ENCODE results near the gene CKMT1B. TPM values are rescaled to one million over a fixed set of nuclear protein-coding genes. Genes with fewer than 3 reads are reported as not detected.
"Not testable (repeated sequence)": the region's sequence is repeated elsewhere in the genome, so short reads cannot be mapped to it uniquely, and the experiment has no call there.

CKMT1B gene
- total RNA-seq, 1 donor: not detected

DNA sequence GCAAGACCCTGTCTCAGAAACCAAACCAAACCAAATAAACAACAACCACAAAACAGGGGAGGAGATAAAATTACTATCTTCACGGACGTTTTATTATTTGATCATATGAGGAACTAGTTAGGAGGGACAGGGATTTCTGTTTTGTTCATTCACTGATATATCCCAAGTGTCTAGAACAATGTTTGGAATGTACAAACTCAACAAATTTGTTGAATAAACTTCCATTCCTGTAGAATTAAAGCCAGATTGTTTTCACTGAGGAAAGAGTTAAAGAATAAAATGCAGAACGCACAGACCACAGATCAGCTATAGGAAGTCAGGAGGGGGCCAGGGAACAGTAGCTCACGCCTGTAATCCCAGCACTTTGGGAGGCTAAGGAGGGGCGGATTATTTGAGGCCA, 31.3 kb downstream of the CKMT1B start:
- Histone ChIP-seq H3K27me3 (ENCODE audit: insufficient read depth, low read length) (peaks cover 1% of the 10 kb centered on the region), H4K20me1 (ENCODE audit: insufficient read depth, low read length) (no peaks in the 10 kb centered on the region), H3K4me1 (ENCODE audit: insufficient read depth, low read length) (no peaks in the 10 kb centered on the region), H3K4me2 (ENCODE audit: insufficient read depth, low read length) (no peak overlapping the region), H3K9me3 (ENCODE audit: low read depth, low read length) (no peaks in the 10 kb centered on the region), H3K79me2 (ENCODE audit: insufficient read depth, low read length) (no peaks in the 10 kb centered on the region), H3K36me3 (ENCODE audit: insufficient read depth, low read length) (no peaks in the 10 kb centered on the region), H2AFZ (ENCODE audit: low read length) (no peak overlapping the region), H3K27ac (ENCODE audit: low read depth, low read length) (no peak overlapping the region), H3K4me3 (ENCODE audit: insufficient read depth, low read length) (no peak overlapping the region)
- no peak for DNase-seq (ENCODE audit: insufficient read length, low spot score, missing footprints)
- TF ChIP-seq CTCF (IDR thresholded peaks at IDR 0.05; ENCODE audit: extremely low read depth, low read depth, low read length): no peak

- not testable (repeated sequence) for H2AFZ ChIP-seq (ENCODE audit: low read length); H3K36me3 ChIP-seq (ENCODE audit: insufficient read depth, low read length); H3K4me1 ChIP-seq (ENCODE audit: insufficient read depth, low read length); H3K79me2 ChIP-seq (ENCODE audit: insufficient read depth, low read length); H3K4me3 ChIP-seq (ENCODE audit: insufficient read depth, low read length); H3K9me3 ChIP-seq (ENCODE audit: low read depth, low read length); H3K4me2 ChIP-seq (ENCODE audit: insufficient read depth, low read length); DNase-seq (ENCODE audit: insufficient read length, low spot score, missing footprints); H4K20me1 ChIP-seq (ENCODE audit: insufficient read depth, low read length); H3K27me3 ChIP-seq (ENCODE audit: insufficient read depth, low read length); H3K27ac ChIP-seq (ENCODE audit: low read depth, low read length)
Observed at GRCh38 chr15:43626937-43627336, 33.1 kb downstream of the CKMT1B start.

GRCh38 chr15:43638464-43639204, 44.8 kb downstream of the CKMT1B start:
- H3K4me2 ChIP-seq (ENCODE audit: insufficient read depth, low read length): peak overlapping the region; percentile 3
- H3K27ac ChIP-seq (ENCODE audit: low read depth, low read length); H3K36me3 ChIP-seq (ENCODE audit: insufficient read depth, low read length); DNase-seq (ENCODE audit: insufficient read length, low spot score, missing footprints); H3K79me2 ChIP-seq (ENCODE audit: insufficient read depth, low read length); H4K20me1 ChIP-seq (ENCODE audit: insufficient read depth, low read length); H2AFZ ChIP-seq (ENCODE audit: low read length); H3K9me3 ChIP-seq (ENCODE audit: low read depth, low read length); H3K27me3 ChIP-seq (ENCODE audit: insufficient read depth, low read length); H3K4me1 ChIP-seq (ENCODE audit: insufficient read depth, low read length); H3K4me3 ChIP-seq (ENCODE audit: insufficient read depth, low read length): not testable (repeated sequence)

Small RNA genes within 50 kb of the gene (small RNA-seq; reads per million reads assigned to genes)
- gene PDIA3P2 (not detected), gene RNU6-554P (not detected), gene RNU6-610P (not detected)

Other genes starting within 250 kb of the CKMT1B start
- gene ZSCAN29, start 223.0 kb upstream of the CKMT1B start, total RNA-seq: 29.5 and 33.7 TPM in 2 replicates
- 8.8 and 10.5 TPM in 2 replicates for gene TUBGCP4, start 222.9 kb upstream of the CKMT1B start, total RNA-seq
- 81.6 and 88.7 TPM in 2 replicates for gene TP53BP1, start 100.9 kb upstream of the CKMT1B start, total RNA-seq
- gene MAP1A, start 76.4 kb upstream of the CKMT1B start, total RNA-seq: 117 and 121 TPM in 2 replicates
- 20.3 and 45.1 TPM in 2 replicates for gene PPIP5K1, start 3.8 kb upstream of the CKMT1B start, total RNA-seq
- gene STRC, start 24.8 kb downstream of the CKMT1B start, total RNA-seq: under 0.01 TPM in 2 replicates
- 1.1 and 3.8 TPM in 2 replicates for gene CATSPER2, start 54.8 kb downstream of the CKMT1B start, total RNA-seq
- gene CKMT1A, start 99.8 kb downstream of the CKMT1B start, total RNA-seq: not detected in 2 replicates
- gene PDIA3, start 152.4 kb downstream of the CKMT1B start, total RNA-seq: 160 and 173 TPM in 2 replicates
- 1.2 and 3.6 TPM in 2 replicates for gene ELL3, start 182.9 kb downstream of the CKMT1B start, total RNA-seq
- 432 and 461 TPM in 2 replicates for gene SERF2, start 198.3 kb downstream of the CKMT1B start, total RNA-seq
- not detected in 2 replicates for gene SERINC4, start 206.2 kb downstream of the CKMT1B start, total RNA-seq
- gene HYPK, start 206.6 kb downstream of the CKMT1B start, total RNA-seq: 5.4 and 6.5 TPM in 2 replicates
- 14.7 and 16.6 TPM in 2 replicates for gene MFAP1, start 230.7 kb downstream of the CKMT1B start, total RNA-seq
- gene WDR76, start 233.0 kb downstream of the CKMT1B start, total RNA-seq: 6.5 and 7.6 TPM in 2 replicates